HepG2 (cell line): ENCODE measurements around the gene TTC31. TPM values are rescaled to one million over a fixed set of nuclear protein-coding genes. Genes with fewer than 3 reads are reported as not detected.

Experiments
- ATAC-seq: fragments of 200-7000 bp; cut with Tn5 transposase; 3 replicates; pipeline ENCODE4 v1.9.1; 2020; ENCODE audit warnings: mild to moderate bottlenecking, moderate library complexity
- BruUV-seq: library from RNA; stranded (reverse); fragments of 400-500 nt; replicated peaks from 2 replicates; lab custom pipeline; 2021; lab: Mats Ljungman, UMichigan
- CTCF ChIA-PET: fragments of 300-600 bp; formaldehyde crosslinking; extraction: SDS; loops from one replicate; lab custom pipeline; 2021; ENCODE audit warnings: low total read pairs, inconsistent platforms, low intra/inter-chr PET ratio; lab: Yijun Ruan, JAX
- POLR2A ChIA-PET: fragments of 350-600 bp; sonication (Branson Sonifier 250); formaldehyde crosslinking; loops from one replicate; lab custom pipeline; 2020; ENCODE audit warnings: antibody characterized with exemption, inconsistent platforms; lab: Yijun Ruan, JAX
- DNase-seq: peaks from one replicate; pipeline ENCODE4 v3.0.0-alpha.2; 2015; ENCODE audit warnings: low spot score
- FAIRE-seq: peaks from 3 replicates; lab custom pipeline; 2011; peaks lifted over from hg19 to GRCh38; lab: Jason Lieb, UNC
- H2AFZ ChIP-seq: one replicate; pipeline ENCODE4 v1.6.1; 2011; ENCODE audit warnings: low read length, inconsistent platforms
- H3K27ac ChIP-seq: fragments of 300-600 bp; 3 replicates; pipeline ENCODE4 v1.8.0; 2011; ENCODE audit warnings: mixed run types, mild to moderate bottlenecking, mixed read lengths, low read length, inconsistent platforms; ENCODE audit not compliant: insufficient read depth; ENCODE audit errors: extremely low read length
- H3K27me3 ChIP-seq, 2 experiments: fragments of 200-600 bp in 1 of 2; 2 replicates in 1 of 2; 3 replicates in 1 of 2; pipeline versions ENCODE4 v1.6.0 to v1.8.0; 2011; ENCODE audit warnings: low read length in 2 of 2, mild to moderate bottlenecking in 2 of 2, moderate library complexity in 2 of 2, inconsistent platforms in 1 of 2; ENCODE audit not compliant: insufficient read depth in 2 of 2, control insufficient read depth in 1 of 2
- H3K36me3 ChIP-seq, 2 experiments: fragments of 200-600 bp in 1 of 2; replicated peaks in 1 of 2; 2 replicates in 1 of 2; 3 replicates in 1 of 2; pipeline versions ENCODE4 v1.5.1 to v1.8.0; 2011; ENCODE audit warnings: low read length in 2 of 2, inconsistent platforms in 1 of 2; ENCODE audit not compliant: insufficient read depth in 2 of 2, control insufficient read depth in 1 of 2
- H3K4me1 ChIP-seq: 2 replicates; pipeline ENCODE4 v1.5.1; 2012; ENCODE audit warnings: low read length, inconsistent platforms; ENCODE audit not compliant: insufficient read depth
- H3K4me2 ChIP-seq: 2 replicates; pipeline ENCODE4 v1.6.0; 2011; ENCODE audit warnings: low read depth, low read length, inconsistent platforms
- H3K4me3 ChIP-seq, 3 experiments: fragments of 200-600 bp in 1 of 3; sonication (generic), shearing (Covaris generic) in 1 of 3; replicated peaks in 1 of 3; 2 replicates each; pipeline ENCODE4 v1.5.1; 2011 to 2016; ENCODE audit warnings: low read length in 3 of 3, inconsistent platforms in 2 of 3, low read depth in 2 of 3, mild to moderate bottlenecking in 2 of 3, control low read depth in 1 of 3, mixed read lengths in 1 of 3; ENCODE audit not compliant: insufficient read depth in 1 of 3
- H3K79me2 ChIP-seq: one replicate; pipeline ENCODE4 v1.6.1; 2011; ENCODE audit warnings: low read length, inconsistent platforms; ENCODE audit not compliant: insufficient read depth
- H3K9ac ChIP-seq: 2 replicates; pipeline ENCODE4 v1.6.0; 2011; ENCODE audit warnings: mild to moderate bottlenecking, low read depth, low read length, inconsistent platforms; ENCODE audit not compliant: insufficient read depth
- H3K9me3 ChIP-seq: 2 replicates; pipeline ENCODE4 v1.5.1; 2012; ENCODE audit warnings: mild to moderate bottlenecking, low read length
- H4K20me1 ChIP-seq: 2 replicates; pipeline ENCODE4 v1.6.0; 2011; ENCODE audit warnings: inconsistent platforms, mild to moderate bottlenecking, low read length, moderate library complexity; ENCODE audit not compliant: insufficient read depth
- BORCS8-MEF2B ChIP-seq: sonication (generic); formaldehyde crosslinking; IDR thresholded peaks from 2 replicates; pipeline ENCODE4 v1.8.0; 2022; ENCODE audit warnings: mild to moderate bottlenecking, missing genetic modification reagents
- ERF ChIP-seq: IDR thresholded peaks from 2 replicates; pipeline ENCODE4 v1.6.1; 2018; ENCODE audit warnings: missing biosample characterization, missing genetic modification reagents
- GFI1 ChIP-seq: sonication (generic); formaldehyde crosslinking; IDR thresholded peaks from 2 replicates; pipeline ENCODE4 v1.5.0; 2020; ENCODE audit warnings: missing genetic modification reagents, mild to moderate bottlenecking, borderline replicate concordance
- GMEB1 ChIP-seq: sonication (generic); formaldehyde crosslinking; IDR thresholded peaks from 2 replicates; pipeline ENCODE4 v1.5.1; 2020; ENCODE audit warnings: missing genetic modification reagents, mild to moderate bottlenecking, borderline replicate concordance
- KAT8 ChIP-seq: IDR thresholded peaks from 2 replicates; pipeline ENCODE4 v1.6.1; 2016; ENCODE audit warnings: missing genetic modification reagents, missing compliant biosample characterization
- MED8 ChIP-seq: sonication (generic); formaldehyde crosslinking; IDR thresholded peaks from 2 replicates; pipeline ENCODE4 v1.8.1; 2023; ENCODE audit warnings: mild to moderate bottlenecking, missing genetic modification reagents; ENCODE audit not compliant: insufficient replicate concordance
- MXI1 ChIP-seq: IDR thresholded peaks from 3 replicates; pipeline ENCODE4 v1.6.1; 2012; ENCODE audit warnings: low read depth, low read length, inconsistent platforms, borderline replicate concordance
- ZBTB4 ChIP-seq: sonication (generic); formaldehyde crosslinking; IDR thresholded peaks from 2 replicates; pipeline ENCODE4 v1.4.0; 2020; ENCODE audit warnings: missing genetic modification reagents, mild to moderate bottlenecking, borderline replicate concordance
- ZNF615 ChIP-seq: sonication (generic); formaldehyde crosslinking; IDR thresholded peaks from 2 replicates; pipeline ENCODE4 v1.5.0; 2020; ENCODE audit warnings: mild to moderate bottlenecking, missing genetic modification reagents, borderline replicate concordance
- ZNF687 ChIP-seq: sonication (generic); formaldehyde crosslinking; IDR thresholded peaks from 2 replicates; pipeline ENCODE4 v1.5.1; 2020; ENCODE audit warnings: mild to moderate bottlenecking, missing genetic modification reagents, moderate library complexity
- WGBS: methylation state at CpG from one replicate; pipeline ENCODE4 v1.1.6; 2017; ENCODE audit warnings: low lambda C conversion rate; 5-methylcytosine and 5-hydroxymethylcytosine counted together
- in situ Hi-C: cut with HindIII; loops from 2 replicates; pipeline ENCODE4 v1.10.0; 2017; ENCODE audit warnings: low pct_unique_long_range_greater_than_20kb; ENCODE audit not compliant: extremely low pct_ligation_motif_present
- intact Hi-C: fragments of 100-400 bp; cut with micrococcal nuclease; formaldehyde crosslinking; loops from one replicate; pipeline ENCODE4 v1.10.0; 2022; ENCODE audit not compliant: unreplicated experiment
- polyA plus RNA-seq, 8 experiments: library from polyadenylated mRNA; depleted of rRNA in 3 of 8; stranded (reverse) in 7 of 8; unstranded in 1 of 8; fragments of >200 nt; fragmentation: Illumina TruSeq in 4 of 8; extraction: Trizol in 4 of 8; gene quantifications; 2 replicates each; pipeline versions ENCODE4 v1.2.1 to v1.2.3, GENCODE V29; 2011 to 2016; ENCODE audit warnings: low read depth in 4 of 8, missing spikeins in 1 of 8, mixed read lengths in 1 of 8; ENCODE audit not compliant: insufficient read depth in 1 of 8
- total RNA-seq, 5 experiments: library from RNA; depleted of rRNA; stranded (reverse); fragments of >200 nt; fragmentation: Illumina TruSeq; extraction: Trizol; gene quantifications; 2 replicates each; pipeline ENCODE4 v1.2.3, GENCODE V29; 2016; ENCODE audit warnings: low read depth in 1 of 5
- TF ChIP-seq, protein P1 (sequence below): sonication (generic); formaldehyde crosslinking; IDR thresholded peaks from 2 replicates; pipeline ENCODE4 v1.5.0; 2020; ENCODE audit warnings: missing genetic modification reagents

Gene TTC31
- total and polyA plus RNA-seq, 2 of the 13 experiments (the other 11 are each of a cell fraction or from before 2014, with no cell fraction given) = 28.3 to 39.5 TPM

GRCh38 chr2:74458132-74458937 is 24.5 kb upstream of the TTC31 start, which contains the start of gene WBP1:
Gene WBP1, plus strand, starts transcription at chr2:74458438. Its CDS starts 165 bp downstream, at chr2:74458603.
- peak within 1 kb of the TSS; percentile 87 for H3K9ac ChIP-seq
- DNase-seq (peak; percentile 100), ATAC-seq (peak; percentile 92), FAIRE-seq (peak; percentile 96)
- CTCF ChIA-PET = no interaction called here
- POLR2A ChIA-PET = interaction anchor here (0.6 to 12.4 kb wide), 24 partner anchors 10 to 1245 kb away, joined by 3 to 342 read pairs (median 9); partner anchors contain the start of genes AUP1, C2orf81, CCDC142 and DQX1
- H4K20me1 ChIP-seq = peaks cover 4% of the 10 kb centered on the region; the same call in 1 of the 2 replicates
- peaks cover 1 to 24% of the 10 kb centered on the region in 2 experiments for H3K36me3 ChIP-seq
- H3K27ac ChIP-seq = peak within 1 kb of the TSS; percentile 89
- no peak within 1 kb of the TSS for H2AFZ ChIP-seq
- peak within 1 kb of the TSS; percentile 76 to 92 (median 88) for H3K4me3 ChIP-seq
- H3K4me2 ChIP-seq = peak within 1 kb of the TSS; percentile 98
- in situ Hi-C loops (no loop called here), intact Hi-C loops (loop anchor here (1.0 to 2.0 kb wide), 3 partner anchors 14 to 70 kb away; partner anchors contain the start of genes AUP1, HTRA2 and MRPL53)
- WGBS = 2% methylated on average over 27 of the region's 38 CpGs
- peaks cover 28% of the 10 kb centered on the region for H3K79me2 ChIP-seq
- TSS peak; percentile 66 for BruUV-seq
- H3K27me3 ChIP-seq = no peaks in the 10 kb centered on the region; a peak in 1 of 5 replicates
- H3K9me3 ChIP-seq = no peaks in the 10 kb centered on the region
- peaks cover 41% of the 10 kb centered on the region for H3K4me1 ChIP-seq
- 0 out of 2 replicates have a peak, but pooled peaks have one; percentile 30 for TF ChIP-seq ZNF615
- TF ChIP-seq, protein P1, sequence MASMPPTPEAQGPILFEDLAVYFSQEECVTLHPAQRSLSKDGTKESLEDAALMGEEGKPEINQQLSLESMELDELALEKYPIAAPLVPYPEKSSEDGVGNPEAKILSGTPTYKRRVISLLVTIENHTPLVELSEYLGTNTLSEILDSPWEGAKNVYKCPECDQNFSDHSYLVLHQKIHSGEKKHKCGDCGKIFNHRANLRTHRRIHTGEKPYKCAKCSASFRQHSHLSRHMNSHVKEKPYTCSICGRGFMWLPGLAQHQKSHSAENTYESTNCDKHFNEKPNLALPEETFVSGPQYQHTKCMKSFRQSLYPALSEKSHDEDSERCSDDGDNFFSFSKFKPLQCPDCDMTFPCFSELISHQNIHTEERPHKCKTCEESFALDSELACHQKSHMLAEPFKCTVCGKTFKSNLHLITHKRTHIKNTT (CRISPR knock-in tag) = no peak
- TF ChIP-seq ZNF687 (CRISPR knock-in tag) = peak; percentile 46
- TF ChIP-seq GMEB1 (CRISPR knock-in tag) = peak; percentile 36; the same call in 1 of the 2 replicates
- TF ChIP-seq ZBTB4 (CRISPR knock-in tag) = peak; percentile 86; the same call in 1 of the 2 replicates
- TF ChIP-seq MED8 (CRISPR knock-in tag) = no peak
- TF ChIP-seq BORCS8-MEF2B (CRISPR knock-in tag) = peak; percentile 44; the same call in 1 of the 2 replicates
- TF ChIP-seq MXI1 = 0 out of 3 replicates have a peak, but pooled peaks have one; percentile 11
- TF ChIP-seq KAT8 (CRISPR knock-in tag) = no peak
- TF ChIP-seq ERF = no peak
- peak; percentile 77; the same call in 1 of the 2 replicates for TF ChIP-seq GFI1
